ENCODE data around the gene KRT8.

GRCh38 chr12:52912711-52913430 lies 8.0 kb upstream of the KRT8 start:
- TF ChIP-seq CTCF (conservative IDR thresholded peaks at IDR 0.05; ENCODE audit: low read length) (no peak), EZH2phosphoT487 (IDR thresholded peaks at IDR 0.05; ENCODE audit: borderline replicate concordance, low read depth, low read length) (no peak)

All from OCI-LY7 (cell line).